Bronchial epithelial cell (primary cell): ENCODE data around the gene SIX3. TPM values are rescaled to one million over a fixed set of nuclear protein-coding genes. Genes with fewer than 3 reads are reported as not detected.

Source experiments
- DNase-seq: peaks from one replicate; pipeline ENCODE4 v3.0.0-alpha.2; 2010; ENCODE audit warnings: low read depth
- FAIRE-seq: peaks from 2 replicates; lab custom pipeline; 2011; peaks lifted over from hg19 to GRCh38; lab: Jason Lieb, UNC
- H3K27me3 ChIP-seq: 2 replicates; pipeline ENCODE4 v1.5.1; 2011; ENCODE audit warnings: low read length; ENCODE audit not compliant: control insufficient read depth, insufficient read depth
- H3K36me3 ChIP-seq: 2 replicates; pipeline ENCODE4 v1.5.1; 2011; ENCODE audit warnings: low read length; ENCODE audit not compliant: control insufficient read depth, insufficient read depth
- H3K4me3 ChIP-seq: 2 replicates; pipeline ENCODE4 v1.5.1; 2011; ENCODE audit warnings: mild to moderate bottlenecking, low read depth, low read length, control low read depth
- total RNA-seq: library from RNA; depleted of rRNA; stranded (reverse); fragments of >200 nt; gene quantifications from 2 replicates; pipeline ENCODE4 v1.2.1, GENCODE V29; 2014
- TF ChIP-seq, protein P1 (sequence below): IDR thresholded peaks from 2 replicates; pipeline ENCODE4 v1.5.1; 2011; ENCODE audit warnings: mild to moderate bottlenecking, moderate library complexity, low read length, control low read depth, inconsistent platforms; ENCODE audit not compliant: insufficient read depth, severe bottlenecking

The SIX3 gene
- total RNA-seq, 1 donor from 2014 or later = not detected

DNA sequence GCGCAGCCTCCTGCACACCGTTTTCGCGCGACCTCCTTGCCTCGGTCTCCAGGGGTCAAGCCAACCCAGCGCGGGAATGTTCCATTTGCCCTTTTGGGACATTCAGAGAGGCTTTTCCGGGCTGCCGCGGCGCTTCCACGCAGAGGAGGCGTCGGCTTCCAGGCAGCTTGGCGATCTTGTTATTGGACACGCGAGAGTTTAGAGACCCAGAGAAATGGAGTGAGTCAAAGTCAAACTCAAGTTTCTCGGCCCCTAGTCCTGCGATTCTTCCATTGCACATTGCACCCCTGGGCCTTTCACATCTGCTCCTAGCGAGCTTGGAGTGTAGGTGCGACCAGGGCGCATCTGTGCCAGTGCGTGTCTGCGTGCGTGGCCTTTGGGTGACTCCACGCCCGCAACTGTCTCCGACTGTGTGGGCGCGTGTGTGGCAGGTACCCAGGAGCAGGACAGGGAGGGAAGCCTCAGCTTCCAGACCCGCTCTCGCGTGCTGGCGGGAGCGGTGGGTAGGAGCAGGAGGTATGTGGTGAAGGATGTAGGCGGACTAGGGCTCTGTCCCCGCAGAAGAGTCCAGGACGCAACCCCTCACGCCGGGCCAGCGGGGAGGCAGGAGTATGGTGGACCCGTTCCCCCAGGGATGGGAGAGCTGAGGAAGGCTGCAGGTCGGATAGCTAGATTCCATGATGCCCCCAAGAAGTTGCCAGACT lies 13.5 kb downstream of the SIX3 start:
- no peak for FAIRE-seq
- DNase-seq = no peak
- Histone ChIP-seq H3K4me3 (peak overlapping the region; percentile 5), H3K36me3 (no peaks in the 10 kb centered on the region), H3K27me3 (peaks cover 31% of the 10 kb centered on the region)
- TF ChIP-seq, protein P1, sequence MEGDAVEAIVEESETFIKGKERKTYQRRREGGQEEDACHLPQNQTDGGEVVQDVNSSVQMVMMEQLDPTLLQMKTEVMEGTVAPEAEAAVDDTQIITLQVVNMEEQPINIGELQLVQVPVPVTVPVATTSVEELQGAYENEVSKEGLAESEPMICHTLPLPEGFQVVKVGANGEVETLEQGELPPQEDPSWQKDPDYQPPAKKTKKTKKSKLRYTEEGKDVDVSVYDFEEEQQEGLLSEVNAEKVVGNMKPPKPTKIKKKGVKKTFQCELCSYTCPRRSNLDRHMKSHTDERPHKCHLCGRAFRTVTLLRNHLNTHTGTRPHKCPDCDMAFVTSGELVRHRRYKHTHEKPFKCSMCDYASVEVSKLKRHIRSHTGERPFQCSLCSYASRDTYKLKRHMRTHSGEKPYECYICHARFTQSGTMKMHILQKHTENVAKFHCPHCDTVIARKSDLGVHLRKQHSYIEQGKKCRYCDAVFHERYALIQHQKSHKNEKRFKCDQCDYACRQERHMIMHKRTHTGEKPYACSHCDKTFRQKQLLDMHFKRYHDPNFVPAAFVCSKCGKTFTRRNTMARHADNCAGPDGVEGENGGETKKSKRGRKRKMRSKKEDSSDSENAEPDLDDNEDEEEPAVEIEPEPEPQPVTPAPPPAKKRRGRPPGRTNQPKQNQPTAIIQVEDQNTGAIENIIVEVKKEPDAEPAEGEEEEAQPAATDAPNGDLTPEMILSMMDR = no peak

DNA sequence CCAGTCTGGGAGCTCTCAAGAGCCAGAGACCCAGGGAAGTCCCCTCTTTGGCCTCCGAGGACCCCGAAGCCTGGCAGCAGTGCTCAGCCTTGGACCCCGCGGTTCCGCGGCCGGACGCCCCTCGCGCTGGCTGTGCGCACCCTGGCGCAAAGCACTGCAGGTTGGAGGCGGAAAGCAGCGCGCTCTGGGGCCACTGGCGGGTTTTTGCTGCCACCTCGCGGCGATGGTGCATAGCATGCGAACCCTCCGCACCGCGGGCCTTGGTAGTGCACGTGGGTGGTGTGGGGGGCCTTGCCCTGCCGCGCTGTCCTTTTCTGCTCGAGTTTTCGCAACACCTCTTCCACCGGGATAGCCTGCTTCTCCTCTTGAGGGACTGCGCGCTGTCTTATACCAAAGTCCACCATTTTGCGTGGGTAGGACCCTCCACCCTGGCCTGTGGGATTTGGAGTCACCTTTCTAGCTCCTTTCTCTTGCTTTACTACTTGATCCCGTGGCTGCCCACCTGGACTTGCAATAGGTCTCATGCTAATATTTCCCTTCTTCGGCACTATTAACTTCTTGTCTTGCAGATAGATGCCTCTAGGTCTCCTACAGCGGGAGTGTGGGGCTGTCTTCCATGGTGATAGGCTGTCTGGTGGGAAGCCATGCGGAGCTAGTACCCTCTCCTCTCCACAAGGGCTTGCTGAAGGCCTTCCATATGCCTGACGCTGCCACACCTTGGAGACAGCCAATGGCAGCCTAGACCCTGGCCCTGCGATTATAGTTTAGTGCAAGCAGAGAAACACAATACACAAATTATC lies 14.3 kb downstream of the SIX3 start:
- FAIRE-seq = no peak
- TF ChIP-seq, protein P1 = peak; percentile 94
- no peaks in the 10 kb centered on the region for H3K36me3 ChIP-seq
- no peak overlapping the region for H3K4me3 ChIP-seq
- peak; percentile 33 for DNase-seq
- peaks cover 28% of the 10 kb centered on the region for H3K27me3 ChIP-seq

DNA sequence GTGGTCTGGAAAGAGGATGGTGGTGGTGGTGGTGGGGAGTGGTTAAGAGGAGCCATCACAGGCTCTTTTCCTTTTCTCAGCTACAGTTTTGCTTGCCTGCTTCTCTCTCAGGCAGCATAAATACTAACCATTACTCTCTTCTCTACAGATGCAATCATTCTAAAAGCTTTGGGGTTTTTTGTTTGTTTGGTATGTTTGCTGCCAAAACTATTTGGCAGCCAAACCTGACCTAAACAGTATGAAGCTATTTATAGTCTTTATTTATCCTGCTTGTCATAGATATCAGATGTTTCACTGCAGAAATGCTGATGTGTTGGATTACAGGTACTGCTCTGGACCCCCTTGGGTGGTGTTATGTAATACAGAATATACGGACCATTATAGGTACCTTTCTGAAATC lies 15.3 kb downstream of the SIX3 start:
- H3K27me3 ChIP-seq = peaks cover 26% of the 10 kb centered on the region
- TF ChIP-seq, protein P1 = no peak
- H3K4me3 ChIP-seq = no peak overlapping the region
- FAIRE-seq (no peak), DNase-seq (no peak)
- H3K36me3 ChIP-seq = no peaks in the 10 kb centered on the region

DNA sequence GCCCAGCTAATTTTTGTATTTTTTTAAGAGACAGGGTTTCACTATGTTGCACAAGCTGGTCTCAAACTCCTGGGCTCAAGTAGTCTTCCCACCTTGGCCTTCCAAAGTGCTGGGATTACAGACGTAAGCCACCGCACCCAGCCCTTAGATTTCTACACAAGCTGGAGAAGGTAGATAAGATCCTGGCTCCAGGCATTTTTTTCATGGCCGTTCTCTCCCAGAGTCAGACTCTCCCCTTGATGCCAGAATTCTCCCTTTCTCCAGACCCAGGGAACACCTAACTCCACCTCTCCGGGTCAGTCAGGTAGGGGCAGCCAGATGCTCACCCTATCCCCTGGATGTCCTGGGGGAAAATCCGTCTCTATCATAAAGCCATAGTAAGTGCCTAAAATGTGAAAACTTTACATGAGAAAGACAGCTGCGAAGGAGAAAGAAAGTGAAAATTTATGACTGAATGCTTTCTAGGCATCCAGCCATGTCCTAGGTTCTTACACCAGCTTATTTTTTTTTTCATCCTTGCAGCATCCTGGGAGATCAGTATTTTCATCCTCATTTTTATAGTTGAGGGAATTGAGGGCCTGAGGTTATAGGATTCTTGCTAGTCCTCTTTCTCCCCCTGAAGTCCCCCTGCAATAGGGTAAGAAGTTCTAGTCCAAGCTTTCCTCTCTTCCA lies 16.3 kb downstream of the SIX3 start:
- peaks cover 21% of the 10 kb centered on the region for H3K27me3 ChIP-seq
- no peak for FAIRE-seq
- no peak overlapping the region for H3K4me3 ChIP-seq
- no peaks in the 10 kb centered on the region for H3K36me3 ChIP-seq
- DNase-seq = no peak
- TF ChIP-seq, protein P1 = no peak

DNA sequence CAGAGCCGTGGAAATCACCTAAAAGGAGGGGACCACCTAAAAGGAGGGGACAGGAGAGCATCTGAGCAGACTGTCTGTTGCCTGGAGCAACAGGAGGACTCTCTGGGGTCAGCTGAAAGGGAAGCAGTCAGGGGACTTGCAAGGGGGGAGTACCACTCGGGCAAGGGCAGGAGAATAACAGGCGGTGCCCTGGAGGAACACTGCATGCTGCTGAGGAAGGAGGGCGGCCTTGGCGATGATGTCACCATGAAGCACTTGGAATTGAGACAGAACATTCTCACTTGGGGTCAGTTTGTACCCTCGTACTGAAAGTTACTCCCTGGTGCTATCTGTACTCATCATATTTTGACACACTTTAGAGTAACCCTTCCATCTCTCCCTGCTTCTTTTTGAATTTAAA lies 18.4 kb downstream of the SIX3 start:
- Histone ChIP-seq H3K36me3 (no peaks in the 10 kb centered on the region), H3K4me3 (no peak overlapping the region), H3K27me3 (peaks cover 7% of the 10 kb centered on the region)
- FAIRE-seq (no peak), DNase-seq (peak; percentile 31)
- TF ChIP-seq, protein P1 = no peak
